T-helper 2 cell treated with Interferon-gamma antibody and Interleukin-4, amounts not matched to agents 100 ng/mL and 5 ng/mL, for 36 hours (primary cell): ENCODE data around the gene DPPA5. TPM values are rescaled to one million over a fixed set of nuclear protein-coding genes. Genes with fewer than 3 reads are reported as not detected.
"Not testable (repeated sequence)": the region's sequence is repeated elsewhere in the genome, so short reads cannot be mapped to it uniquely, and the experiment has no call there.

Experiments used
- intact Hi-C: fragments of 100-400 bp; cut with micrococcal nuclease; formaldehyde crosslinking; loops from one replicate; pipeline ENCODE4 v1.15.1; 2023
- total RNA-seq: library from RNA; stranded (reverse); gene quantifications from 2 replicates; pipeline ENCODE4 v1.2.3, GENCODE V29; 2022

DPPA5 gene
- not detected in 2 replicates for total RNA-seq

GRCh38 chr6:73353636-73354593 is at the start of gene DPPA5:
TSS of gene DPPA5 (minus strand) at chr6:73354276. CDS start at chr6:73354225, 51 bp downstream.
- intact Hi-C loops = no loop called here

GRCh38 chr6:73400656-73401055 is 46.6 kb upstream of the DPPA5 start:
- intact Hi-C loops = no loop called here

- intact Hi-C loops = no loop called here
These were observed 41.8 kb upstream of the DPPA5 start for GRCh38 chr6:73395875-73396274.

GRCh38 chr6:73394577-73395354 is 40.7 kb upstream of the DPPA5 start, which contains the start of gene DDX43:
TSS of gene DDX43 (plus strand) at chr6:73394828. CDS start at chr6:73394906, 78 bp downstream.
- intact Hi-C loops = no loop called here

- intact Hi-C loops = no loop called here
These were observed 39.2 kb upstream of the DPPA5 start for GRCh38 chr6:73393278-73393677.

GRCh38 chr6:73392188-73392587 is 38.1 kb upstream of the DPPA5 start:
- intact Hi-C loops = not testable (repeated sequence)

GRCh38 chr6:73391675-73392074 is 37.6 kb upstream of the DPPA5 start:
- intact Hi-C loops = no loop called here

GRCh38 chr6:73389854-73390253 is 35.8 kb upstream of the DPPA5 start:
- intact Hi-C loops = loop anchor here (1.0 to 5.0 kb wide), 5 partner anchors 32 to 977 kb away; partner anchors contain the start of genes KCNQ5 and SLC17A5

GRCh38 chr6:73388800-73389512 is 34.9 kb upstream of the DPPA5 start:
- intact Hi-C loops = loop anchor here (1.0 to 5.0 kb wide), 5 partner anchors 33 to 976 kb away; partner anchors contain the start of genes KCNQ5 and SLC17A5

- intact Hi-C loops = loop anchor here (2.0 to 5.0 kb wide), 4 partner anchors 199 to 976 kb away; partner anchors contain the start of genes KCNQ5 and SLC17A5
These were observed 34.3 kb upstream of the DPPA5 start for GRCh38 chr6:73388433-73388799.

GRCh38 chr6:73382462-73383113 is 28.5 kb upstream of the DPPA5 start:
- intact Hi-C loops = no loop called here

- intact Hi-C loops = not testable (repeated sequence)
These were observed 27.5 kb upstream of the DPPA5 start for GRCh38 chr6:73381531-73381930.

GRCh38 chr6:73377225-73377624 is 23.1 kb upstream of the DPPA5 start:
- intact Hi-C loops = no loop called here

GRCh38 chr6:73375216-73375615 is 21.1 kb upstream of the DPPA5 start:
- intact Hi-C loops = no loop called here

GRCh38 chr6:73372516-73372915 is 18.4 kb upstream of the DPPA5 start:
- intact Hi-C loops = no loop called here

GRCh38 chr6:73371984-73372383 is 17.9 kb upstream of the DPPA5 start:
- intact Hi-C loops = no loop called here

GRCh38 chr6:73369563-73369962 is 15.5 kb upstream of the DPPA5 start, which contains the start of gene OOEP:
TSS of gene OOEP (minus strand) at chr6:73369897. CDS start at chr6:73369792, 105 bp downstream.
- intact Hi-C loops = no loop called here

GRCh38 chr6:73369157-73369556 is 15.1 kb upstream of the DPPA5 start:
- intact Hi-C loops = no loop called here

- intact Hi-C loops = no loop called here
These were observed 14.6 kb upstream of the DPPA5 start for GRCh38 chr6:73368675-73369074.

GRCh38 chr6:73367761-73368355 is 13.8 kb upstream of the DPPA5 start:
- intact Hi-C loops = no loop called here
